Epidermal melanocyte (primary cell): ENCODE results near the gene RSPH10B2.
"Not testable (repeated sequence)": the region's sequence is repeated elsewhere in the genome, so short reads cannot be mapped to it uniquely, and the experiment has no call there.

ENCODE experiments used
- DNase-seq: peaks from one replicate; pipeline ENCODE4 v3.0.0; 2011; ENCODE audit warnings: low spot score; ENCODE audit not compliant: insufficient read length

Gene RSPH10B2

GRCh38 chr7:6789353-6789752 is 35.5 kb downstream of the RSPH10B2 start:
- not testable (repeated sequence) for DNase-seq

GRCh38 chr7:6792113-6792872 is 38.4 kb downstream of the RSPH10B2 start:
- DNase-seq = not testable (repeated sequence)

- not testable (repeated sequence) for DNase-seq
Observed at GRCh38 chr7:6794276-6794675, 40.4 kb downstream of the RSPH10B2 start.

GRCh38 chr7:6797218-6797617 is 43.3 kb downstream of the RSPH10B2 start:
- DNase-seq = not testable (repeated sequence)

- DNase-seq = not testable (repeated sequence)
Observed at GRCh38 chr7:6798047-6798446, 44.1 kb downstream of the RSPH10B2 start.

- DNase-seq = not testable (repeated sequence)
Observed at GRCh38 chr7:6799887-6800286, 46.0 kb downstream of the RSPH10B2 start.

- DNase-seq = not testable (repeated sequence)
Observed at GRCh38 chr7:6800331-6800730, 46.4 kb downstream of the RSPH10B2 start.

GRCh38 chr7:6807393-6807918 is 53.6 kb downstream of the RSPH10B2 start:
- not testable (repeated sequence) for DNase-seq

GRCh38 chr7:6807959-6808358 is 54.1 kb downstream of the RSPH10B2 start:
- not testable (repeated sequence) for DNase-seq

GRCh38 chr7:6813011-6813410 is 59.1 kb downstream of the RSPH10B2 start:
- not testable (repeated sequence) for DNase-seq

GRCh38 chr7:6815470-6815869 is 61.6 kb downstream of the RSPH10B2 start:
- not testable (repeated sequence) for DNase-seq

GRCh38 chr7:6821622-6822021 is 67.7 kb downstream of the RSPH10B2 start:
- not testable (repeated sequence) for DNase-seq

- not testable (repeated sequence) for DNase-seq
Observed at GRCh38 chr7:6825236-6826125, 71.6 kb downstream of the RSPH10B2 start.

- DNase-seq = not testable (repeated sequence)
Observed at GRCh38 chr7:6826151-6826550, 72.2 kb downstream of the RSPH10B2 start, which contains the start of gene CCZ1B. Gene CCZ1B, minus strand, starts transcription at chr7:6826275. Its CDS starts 78 bp downstream, at chr7:6826197.

- DNase-seq = not testable (repeated sequence)
Observed at GRCh38 chr7:6827180-6827579, 73.3 kb downstream of the RSPH10B2 start.

GRCh38 chr7:6829616-6830015 is 75.7 kb downstream of the RSPH10B2 start:
- DNase-seq = not testable (repeated sequence)

- DNase-seq = not testable (repeated sequence)
Observed at GRCh38 chr7:6830026-6830425, 76.1 kb downstream of the RSPH10B2 start.

GRCh38 chr7:6831018-6831725 is 77.3 kb downstream of the RSPH10B2 start:
- DNase-seq = no peak

GRCh38 chr7:6833636-6834035 is 79.7 kb downstream of the RSPH10B2 start:
- no peak for DNase-seq

- not testable (repeated sequence) for DNase-seq
Observed at GRCh38 chr7:6835521-6835920, 81.6 kb downstream of the RSPH10B2 start.

GRCh38 chr7:6837081-6837480 is 83.2 kb downstream of the RSPH10B2 start:
- not testable (repeated sequence) for DNase-seq
